Parathyroid adenoma (tissue), 2 donors: Measurements from ENCODE around the gene CHAD.
"Not testable (repeated sequence)": the region's sequence is repeated elsewhere in the genome, so short reads cannot be mapped to it uniquely, and the experiment has no call there.

ENCODE experiments used
- H2AFZ ChIP-seq: fragments of 300-600 bp; sonication (generic); one replicate; pipeline ENCODE4 v1.7.0; 2017; ENCODE audit warnings: antibody characterized with exemption, mild to moderate bottlenecking
- H3K27ac ChIP-seq: fragments of 300-600 bp; sonication (generic); one replicate; pipeline ENCODE4 v1.7.0; 2017
- H3K27me3 ChIP-seq: fragments of 300-600 bp; sonication (generic); one replicate; pipeline ENCODE4 v1.7.0; 2017; ENCODE audit warnings: low read length; ENCODE audit not compliant: control insufficient read depth, insufficient read depth
- H3K36me3 ChIP-seq: fragments of 300-600 bp; sonication (generic); one replicate; pipeline ENCODE4 v1.7.0; 2017; ENCODE audit warnings: low read length; ENCODE audit not compliant: control insufficient read depth, insufficient read depth
- H3K4me1 ChIP-seq: fragments of 300-600 bp; sonication (generic); one replicate; pipeline ENCODE4 v1.7.0; 2017; ENCODE audit warnings: control low read depth
- H3K4me2 ChIP-seq: fragments of 300-600 bp; sonication (generic); one replicate; pipeline ENCODE4 v1.7.0; 2017; ENCODE audit warnings: low read length
- H3K4me3 ChIP-seq: fragments of 300-600 bp; sonication (generic); one replicate; pipeline ENCODE4 v1.7.0; 2017; ENCODE audit warnings: low read depth, low read length
- H3K79me2 ChIP-seq: fragments of 300-600 bp; sonication (generic); one replicate; pipeline ENCODE4 v1.7.0; 2017; ENCODE audit warnings: control low read depth
- H3K9ac ChIP-seq: fragments of 300-600 bp; sonication (generic); one replicate; pipeline ENCODE4 v1.7.0; 2017; ENCODE audit warnings: mild to moderate bottlenecking
- H3K9me3 ChIP-seq: fragments of 300-600 bp; sonication (generic); one replicate; pipeline ENCODE4 v1.7.0; 2017; ENCODE audit warnings: low read length; ENCODE audit not compliant: control insufficient read depth
- CTCF ChIP-seq: fragments of 300-600 bp; sonication (generic); IDR thresholded peaks from one replicate; pipeline ENCODE4 v1.7.0; 2017; ENCODE audit warnings: antibody characterized with exemption, mild to moderate bottlenecking
- donor health status: primary hyperparathyroidism.

CHAD gene

GRCh38 chr17:50479522-50480141 lies 11.0 kb upstream of the CHAD start:
- peak; percentile 44 for TF ChIP-seq CTCF
- Histone ChIP-seq H3K9me3 (no peaks in the 10 kb centered on the region), H3K4me2 (peak overlapping the region; percentile 61), H3K27ac (peak overlapping the region; percentile 83), H3K4me1 (peaks cover 13% of the 10 kb centered on the region), H2AFZ (peak overlapping the region; percentile 87), H3K79me2 (no peaks in the 10 kb centered on the region), H3K4me3 (peak overlapping the region; percentile 62), H3K36me3 (no peaks in the 10 kb centered on the region), H3K9ac (no peak overlapping the region), H3K27me3 (no peaks in the 10 kb centered on the region)

DNA sequence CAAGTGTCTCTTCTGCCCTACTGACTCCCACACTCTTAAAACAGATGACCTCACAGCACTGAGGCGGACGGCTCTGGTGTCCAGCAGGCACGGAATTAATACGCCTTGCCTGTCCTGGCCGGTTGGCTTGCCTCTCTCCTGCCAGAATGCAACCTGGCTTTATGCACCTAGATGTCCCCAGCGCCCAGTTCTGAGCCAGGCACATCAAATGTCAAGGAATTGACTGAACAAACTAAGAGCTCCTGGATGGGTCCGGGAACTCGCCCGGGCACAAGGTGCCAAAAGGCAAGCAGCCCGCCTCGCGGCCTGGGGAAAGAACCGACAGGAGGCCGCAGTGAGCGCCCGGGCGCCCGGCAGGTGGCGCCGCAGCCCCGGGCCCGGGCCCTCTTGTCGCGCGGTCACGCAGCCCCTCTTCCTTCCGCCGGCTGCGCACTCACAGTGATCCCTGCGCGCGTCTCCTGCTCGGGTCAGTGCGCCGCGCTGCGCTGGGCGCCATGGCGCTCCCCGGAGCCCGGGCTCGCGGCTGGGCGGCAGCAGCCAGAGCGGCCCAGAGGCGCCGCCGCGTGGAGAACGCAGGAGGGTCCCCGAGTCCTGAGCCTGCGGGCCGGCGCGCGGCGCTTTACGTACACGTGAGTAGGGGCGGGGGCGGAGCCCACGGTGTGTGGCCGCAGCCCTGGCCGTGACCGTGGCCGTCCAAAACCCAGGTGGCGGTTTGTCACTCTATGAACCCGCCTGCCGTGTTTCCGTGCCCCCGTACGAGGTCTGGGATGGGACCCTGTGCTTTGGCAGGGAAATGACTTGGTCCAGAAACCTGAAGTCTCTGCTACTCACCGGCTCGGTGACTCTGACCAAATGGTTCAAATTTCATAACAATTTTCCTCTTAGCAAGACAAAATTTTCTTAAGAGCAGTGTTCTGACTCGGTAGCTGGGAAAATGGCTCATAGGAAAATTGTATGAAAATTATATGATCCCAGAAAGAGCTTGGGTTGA lies 10.0 kb upstream of the CHAD start, which contains the start of gene RSAD1:
RSAD1 (plus strand) TSS at position 470 of the 991 bp plus-strand sequence; CDS start at position 495, 25 bp downstream.
- peak within 1 kb of the TSS; percentile 87 for H2AFZ ChIP-seq
- peak within 1 kb of the TSS; percentile 62 for H3K4me3 ChIP-seq
- peaks cover 13% of the 10 kb centered on the region for H3K4me1 ChIP-seq
- H3K79me2 ChIP-seq = no peaks in the 10 kb centered on the region
- H3K4me2 ChIP-seq = peak within 1 kb of the TSS; percentile 74
- H3K27ac ChIP-seq = peak within 1 kb of the TSS; percentile 83
- TF ChIP-seq CTCF = peak; percentile 94
- no peaks in the 10 kb centered on the region for H3K27me3 ChIP-seq
- H3K36me3 ChIP-seq = no peaks in the 10 kb centered on the region
- H3K9me3 ChIP-seq = no peaks in the 10 kb centered on the region
- H3K9ac ChIP-seq = peak within 1 kb of the TSS; percentile 9

DNA sequence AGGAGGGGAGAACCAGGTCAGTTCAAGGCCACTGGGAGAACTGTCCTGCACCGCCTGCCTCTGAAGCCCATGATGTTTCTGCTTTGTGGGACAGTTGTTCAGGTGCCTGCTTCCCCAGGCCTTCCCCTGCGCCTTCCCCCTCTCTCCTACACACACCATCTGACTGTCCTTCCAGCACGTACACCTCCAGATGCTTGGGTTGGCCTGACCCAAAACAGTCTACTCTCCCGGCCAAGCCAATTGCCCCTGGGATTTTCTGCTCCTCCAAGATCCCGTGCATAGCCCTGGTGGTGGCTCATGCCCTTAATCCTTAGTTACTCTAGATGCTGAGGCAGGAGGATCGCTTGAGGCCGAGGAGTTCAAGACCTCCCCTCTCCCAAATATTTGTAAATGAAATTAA lies 9.3 kb upstream of the CHAD start:
- peak overlapping the region; percentile 74 for H3K4me2 ChIP-seq
- no peak for TF ChIP-seq CTCF
- H3K79me2 ChIP-seq = no peaks in the 10 kb centered on the region
- peak overlapping the region; percentile 62 for H3K4me3 ChIP-seq
- no peak overlapping the region for H3K9ac ChIP-seq
- no peaks in the 10 kb centered on the region for H3K36me3 ChIP-seq
- H3K9me3 ChIP-seq = no peaks in the 10 kb centered on the region
- peak overlapping the region; percentile 87 for H2AFZ ChIP-seq
- no peaks in the 10 kb centered on the region for H3K27me3 ChIP-seq
- peak overlapping the region; percentile 83 for H3K27ac ChIP-seq
- H3K4me1 ChIP-seq = peaks cover 13% of the 10 kb centered on the region

- no peaks in the 10 kb centered on the region for H3K79me2 ChIP-seq
- no peaks in the 10 kb centered on the region for H3K9me3 ChIP-seq
- H3K4me3 ChIP-seq = no peak overlapping the region
- H3K27me3 ChIP-seq = no peaks in the 10 kb centered on the region
- TF ChIP-seq CTCF = no peak
- no peaks in the 10 kb centered on the region for H3K36me3 ChIP-seq
- H3K9ac ChIP-seq = no peak overlapping the region
- H3K4me2 ChIP-seq = no peak overlapping the region
- H3K4me1 ChIP-seq = peaks cover 19% of the 10 kb centered on the region
- no peak overlapping the region for H3K27ac ChIP-seq
- H2AFZ ChIP-seq = peak overlapping the region; percentile 20
Observed at GRCh38 chr17:50476545-50477315, 8.1 kb upstream of the CHAD start.

GRCh38 chr17:50475775-50476544 lies 7.3 kb upstream of the CHAD start:
- H3K9ac ChIP-seq, H3K4me3 ChIP-seq, H3K9me3 ChIP-seq, H3K4me2 ChIP-seq, H3K36me3 ChIP-seq, H3K27ac ChIP-seq, H3K79me2 ChIP-seq, H3K27me3 ChIP-seq: not testable (repeated sequence)
- Histone ChIP-seq H2AFZ (peak overlapping the region; percentile 20), H3K4me1 (peaks cover 19% of the 10 kb centered on the region)
